ENCODE data around the gene CACHD1. TPM values are rescaled to one million over a fixed set of nuclear protein-coding genes. Genes with fewer than 3 reads are reported as not detected.

CACHD1 gene
- total RNA-seq, 1 experiment from 2014 or later = 8.4 TPM

DNA sequence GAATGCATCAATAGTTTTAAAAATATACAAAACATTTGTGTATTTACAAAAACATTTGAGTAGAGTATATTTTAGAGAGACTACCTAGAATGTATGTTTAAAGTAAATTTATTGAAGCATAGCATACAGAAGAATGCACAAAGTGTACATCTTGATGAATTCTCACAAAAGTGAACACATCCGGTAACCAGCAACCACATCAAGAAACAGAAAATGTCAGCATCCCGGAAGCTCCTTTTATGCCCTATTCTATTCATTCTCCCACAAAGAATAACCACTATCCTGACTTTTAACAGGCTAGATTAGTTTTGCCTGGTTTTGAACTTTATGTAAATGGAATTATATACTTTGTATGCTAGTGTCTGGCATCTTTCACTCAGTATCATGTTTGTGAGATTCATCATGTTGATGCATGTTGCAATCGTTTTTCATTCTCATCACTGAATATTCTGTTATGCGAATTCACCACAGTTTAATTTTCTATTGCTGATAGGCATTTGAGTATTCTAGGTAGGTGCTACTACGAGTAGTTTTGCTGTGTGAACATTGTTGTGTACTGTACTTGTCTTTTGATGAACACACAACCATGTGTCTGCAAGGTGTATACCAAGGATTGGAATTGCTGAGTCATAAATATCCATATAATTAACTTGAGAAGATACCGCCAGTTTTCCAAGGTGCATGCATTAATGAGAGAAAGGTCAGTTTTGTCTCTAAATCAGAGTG is 75.4 kb downstream of the CACHD1 start:
- POLR2A ChIA-PET = no interaction called here
- DNase-seq (ENCODE audit: low read depth, low spot score) = no peak
- H3K4me2 ChIP-seq (ENCODE audit: low read length) = no peak overlapping the region

DNA sequence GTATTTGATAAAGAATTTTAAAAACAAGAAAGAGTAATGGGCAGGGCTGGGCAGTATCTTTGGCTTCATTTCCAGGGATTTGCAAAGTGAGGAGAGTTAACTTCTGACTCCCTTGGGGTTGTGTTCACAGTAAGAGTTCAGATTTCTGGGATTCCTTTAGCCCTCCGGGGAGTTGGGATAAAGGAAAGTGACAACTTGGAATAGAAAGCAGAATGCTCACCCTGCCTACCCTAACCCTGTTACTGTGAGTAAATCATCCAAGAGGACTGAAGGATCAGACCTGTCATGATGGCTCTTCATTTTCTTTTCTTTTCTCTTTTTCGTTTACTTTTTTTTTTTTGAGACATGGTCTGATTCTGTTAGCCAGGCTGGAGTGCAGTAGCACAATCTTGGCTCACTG is 76.1 kb downstream of the CACHD1 start:
- ATAC-seq (no peak), DNase-seq (ENCODE audit: low read depth, low spot score) (no peak)
- H3K9me3 ChIP-seq (ENCODE audit: control insufficient read depth in 1 of 2, insufficient read depth in 1 of 2, low read depth in 1 of 2, low read length in 2 of 2) = no peaks in the 10 kb centered on the region
- H3K36me3 ChIP-seq (ENCODE audit: control insufficient read depth in 1 of 2, insufficient read depth in 2 of 2, low read length in 2 of 2) = no peaks in the 10 kb centered on the region
- H3K4me3 ChIP-seq (replicated peaks in 1 of 2; ENCODE audit: low read depth in 1 of 2, low read length in 2 of 2) = no peak overlapping the region
- H3K4me1 ChIP-seq (ENCODE audit: control insufficient read depth in 1 of 2, insufficient read depth in 2 of 2, low read length in 2 of 2) = no peaks in the 10 kb centered on the region
- no peak overlapping the region for H3K4me2 ChIP-seq (ENCODE audit: low read length)
- H3K79me2 ChIP-seq (ENCODE audit: insufficient read depth, low read length) = no peaks in the 10 kb centered on the region
- ChIA-PET CTCF (no interaction called here), RAD21 (ENCODE audit: low non-redundant PET in 1 of 2, low total read pairs in 2 of 2, uncharacterized antibody in 2 of 2, unreplicated experiment in 2 of 2) (no interaction called here), POLR2A (no interaction called here)
- BruUV-seq (replicated peaks) = no TSS peak
- no peak overlapping the region for H3K9ac ChIP-seq (ENCODE audit: low read length)
- no peaks in the 10 kb centered on the region for H4K20me1 ChIP-seq (ENCODE audit: insufficient read depth)
- no peak overlapping the region for H2AFZ ChIP-seq (ENCODE audit: low read depth, low read length, poor library complexity, severe bottlenecking)
- H3K27ac ChIP-seq (ENCODE audit: low read depth, low read length) = no peak overlapping the region
- no peak for TF ChIP-seq SP1 (IDR thresholded peaks at IDR 0.05; ENCODE audit: low read depth)
- no peak for TF ChIP-seq POLR2A (IDR thresholded peaks at IDR 0.05; ENCODE audit: borderline replicate concordance, extremely low read depth, insufficient read depth, insufficient read length)
- no peak for TF ChIP-seq CBX3 (IDR thresholded peaks at IDR 0.05; ENCODE audit: low read depth)
- no peak for TF ChIP-seq POLR2AphosphoS5 (IDR thresholded peaks at IDR 0.05; ENCODE audit: low read depth, low read length)
- TF ChIP-seq ZFX (IDR thresholded peaks at IDR 0.05) = no peak
- no peak for TF ChIP-seq TCF7L2 (IDR thresholded peaks at IDR 0.05; ENCODE audit: borderline replicate concordance, extremely low read depth, insufficient read depth, insufficient read length)
- no peak for TF ChIP-seq ZNF274 (IDR thresholded peaks at IDR 0.05; ENCODE audit: low read depth, low read length)
- TF ChIP-seq YY1 (IDR thresholded peaks at IDR 0.05; ENCODE audit: extremely low read depth, insufficient replicate concordance, low read depth, low read length) = no peak
- H3K27me3 ChIP-seq (ENCODE audit: insufficient read depth, low read length) = no peaks in the 10 kb centered on the region
- H3K9me2 ChIP-seq (ENCODE audit: insufficient read depth) = no peaks in the 10 kb centered on the region
- intact Hi-C loops (cut with micrococcal nuclease) = no loop called here

More for the DNA sequence above, 75.4 kb downstream of the CACHD1 start:
- no peaks in the 10 kb centered on the region for H3K36me3 ChIP-seq (ENCODE audit: control insufficient read depth in 1 of 2, insufficient read depth in 2 of 2, low read length in 2 of 2)
- no TSS peak for BruUV-seq (replicated peaks)
- no peaks in the 10 kb centered on the region for H4K20me1 ChIP-seq (ENCODE audit: insufficient read depth)
- intact Hi-C loops (cut with micrococcal nuclease) = no loop called here
- H2AFZ ChIP-seq (ENCODE audit: low read depth, low read length, poor library complexity, severe bottlenecking) = no peak overlapping the region
- H3K4me3 ChIP-seq (replicated peaks in 1 of 2; ENCODE audit: low read depth in 1 of 2, low read length in 2 of 2) = no peak overlapping the region
- ChIA-PET RAD21 (ENCODE audit: low non-redundant PET in 1 of 2, low total read pairs in 2 of 2, uncharacterized antibody in 2 of 2, unreplicated experiment in 2 of 2) (no interaction called here), CTCF (no interaction called here)
- ATAC-seq = no peak
- H3K9ac ChIP-seq (ENCODE audit: low read length) = no peak overlapping the region
- TF ChIP-seq EZH2 (IDR thresholded peaks at IDR 0.05) = no peak
- TF ChIP-seq, protein P1, sequence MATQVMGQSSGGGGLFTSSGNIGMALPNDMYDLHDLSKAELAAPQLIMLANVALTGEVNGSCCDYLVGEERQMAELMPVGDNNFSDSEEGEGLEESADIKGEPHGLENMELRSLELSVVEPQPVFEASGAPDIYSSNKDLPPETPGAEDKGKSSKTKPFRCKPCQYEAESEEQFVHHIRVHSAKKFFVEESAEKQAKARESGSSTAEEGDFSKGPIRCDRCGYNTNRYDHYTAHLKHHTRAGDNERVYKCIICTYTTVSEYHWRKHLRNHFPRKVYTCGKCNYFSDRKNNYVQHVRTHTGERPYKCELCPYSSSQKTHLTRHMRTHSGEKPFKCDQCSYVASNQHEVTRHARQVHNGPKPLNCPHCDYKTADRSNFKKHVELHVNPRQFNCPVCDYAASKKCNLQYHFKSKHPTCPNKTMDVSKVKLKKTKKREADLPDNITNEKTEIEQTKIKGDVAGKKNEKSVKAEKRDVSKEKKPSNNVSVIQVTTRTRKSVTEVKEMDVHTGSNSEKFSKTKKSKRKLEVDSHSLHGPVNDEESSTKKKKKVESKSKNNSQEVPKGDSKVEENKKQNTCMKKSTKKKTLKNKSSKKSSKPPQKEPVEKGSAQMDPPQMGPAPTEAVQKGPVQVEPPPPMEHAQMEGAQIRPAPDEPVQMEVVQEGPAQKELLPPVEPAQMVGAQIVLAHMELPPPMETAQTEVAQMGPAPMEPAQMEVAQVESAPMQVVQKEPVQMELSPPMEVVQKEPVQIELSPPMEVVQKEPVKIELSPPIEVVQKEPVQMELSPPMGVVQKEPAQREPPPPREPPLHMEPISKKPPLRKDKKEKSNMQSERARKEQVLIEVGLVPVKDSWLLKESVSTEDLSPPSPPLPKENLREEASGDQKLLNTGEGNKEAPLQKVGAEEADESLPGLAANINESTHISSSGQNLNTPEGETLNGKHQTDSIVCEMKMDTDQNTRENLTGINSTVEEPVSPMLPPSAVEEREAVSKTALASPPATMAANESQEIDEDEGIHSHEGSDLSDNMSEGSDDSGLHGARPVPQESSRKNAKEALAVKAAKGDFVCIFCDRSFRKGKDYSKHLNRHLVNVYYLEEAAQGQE (IDR thresholded peaks at IDR 0.05; ENCODE audit: low read depth) = no peak
- no peak for TF ChIP-seq SRF (IDR thresholded peaks at IDR 0.05; ENCODE audit: low read depth)
- no peaks in the 10 kb centered on the region for H3K9me2 ChIP-seq (ENCODE audit: insufficient read depth)
- no peaks in the 10 kb centered on the region for H3K79me2 ChIP-seq (ENCODE audit: insufficient read depth, low read length)
- H3K27ac ChIP-seq (ENCODE audit: low read depth, low read length) = no peak overlapping the region
- H3K9me3 ChIP-seq (ENCODE audit: control insufficient read depth in 1 of 2, insufficient read depth in 1 of 2, low read depth in 1 of 2, low read length in 2 of 2) = no peaks in the 10 kb centered on the region
- no peaks in the 10 kb centered on the region for H3K4me1 ChIP-seq (ENCODE audit: control insufficient read depth in 1 of 2, insufficient read depth in 2 of 2, low read length in 2 of 2)
- H3K27me3 ChIP-seq (ENCODE audit: insufficient read depth, low read length) = no peaks in the 10 kb centered on the region

Data from HCT116 (cell line).